GM12865 (cell line): Measurements from ENCODE around the gene XAGE5.
"Not testable (repeated sequence)": the region's sequence is repeated elsewhere in the genome, so short reads cannot be mapped to it uniquely, and the experiment has no call there.

Experiments
- DNase-seq: peaks from one replicate; pipeline ENCODE4 v3.0.0; 2010; ENCODE audit warnings: low read depth
- H3K4me3 ChIP-seq: 2 replicates; pipeline ENCODE4 v1.5.1; 2011; ENCODE audit warnings: mild to moderate bottlenecking, low read depth, low read length, control low read depth
- CTCF ChIP-seq: IDR thresholded peaks from 2 replicates; pipeline ENCODE4 v1.5.1; 2011; ENCODE audit warnings: low read length, control low read depth, low read depth, inconsistent platforms; ENCODE audit not compliant: insufficient read depth; ENCODE audit errors: missing control alignments

XAGE5 gene

DNA sequence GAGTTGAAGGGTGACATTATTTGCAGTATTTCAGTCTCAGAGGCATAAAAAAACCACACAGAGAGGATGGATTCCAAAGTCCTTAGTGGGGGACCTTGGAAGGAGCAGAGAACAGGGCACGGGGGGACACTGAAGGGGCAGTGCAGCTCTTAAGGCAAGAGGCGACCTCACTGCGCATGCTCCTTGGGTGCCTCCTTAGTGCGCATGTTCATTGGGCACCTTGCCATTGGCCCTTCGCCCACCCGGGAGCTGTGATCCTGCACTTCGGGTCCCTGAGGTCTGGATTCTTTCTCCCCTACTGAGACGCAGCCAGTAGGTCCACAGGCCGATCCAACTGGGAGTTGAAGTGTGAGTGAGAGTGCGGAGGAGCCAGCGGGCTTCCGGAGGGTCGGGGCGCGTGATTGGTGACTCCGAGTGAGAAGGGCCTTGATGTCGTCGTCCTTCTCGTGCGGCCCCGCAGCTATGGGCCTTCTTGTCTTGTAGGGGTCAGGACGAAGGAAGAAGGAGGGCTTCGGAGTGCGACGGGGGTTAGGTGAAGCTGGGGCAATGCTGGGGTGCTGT is at the start of gene XAGE5:
XAGE5 (plus strand) TSS at position 223 of the 561 bp plus-strand sequence. CDS start 1,280 bp downstream, outside the sequence.
- no peak for TF ChIP-seq CTCF
- no peak within 1 kb of the TSS for H3K4me3 ChIP-seq
- no peak for DNase-seq

DNA sequence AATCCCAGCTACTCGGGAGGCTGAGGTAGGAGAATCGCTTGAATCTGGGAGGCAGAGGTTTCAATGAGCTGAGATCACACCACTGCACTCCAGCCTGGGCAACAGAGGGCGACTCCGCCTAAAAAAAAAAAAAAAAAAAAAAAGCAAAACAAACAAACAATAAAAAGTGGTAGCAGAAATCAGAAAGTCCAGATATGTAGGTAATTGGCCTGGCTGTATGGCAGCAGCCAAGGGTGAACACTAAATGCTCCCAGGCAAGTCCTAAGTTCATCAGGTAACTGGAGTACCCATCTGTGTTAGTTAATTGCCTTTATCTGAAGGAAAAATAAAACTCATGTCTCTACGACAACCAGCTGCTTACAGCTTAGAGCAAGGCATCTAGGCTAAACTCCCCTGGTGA is 45.1 kb upstream of the XAGE5 start:
- H3K4me3 ChIP-seq, DNase-seq: not testable (repeated sequence)

DNA sequence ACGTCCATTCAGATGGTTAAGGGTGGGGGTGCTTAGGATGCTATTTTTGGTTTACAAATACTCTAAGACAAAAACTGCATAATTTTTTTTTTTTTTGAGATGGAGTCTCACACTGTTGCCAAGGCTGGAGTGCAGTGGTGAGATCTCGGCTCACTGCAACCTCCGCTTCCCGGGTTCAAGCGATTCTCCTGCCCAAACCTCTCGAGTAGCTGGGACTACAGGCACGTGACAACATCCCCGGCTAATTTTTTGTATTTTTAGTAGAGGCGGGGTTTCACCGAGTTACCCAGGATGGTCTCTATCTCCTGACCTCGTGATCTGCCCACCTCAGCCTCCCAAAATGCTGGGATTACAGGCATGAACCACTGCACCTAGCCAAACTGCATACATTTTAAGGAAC is 37.6 kb upstream of the XAGE5 start:
- not testable (repeated sequence) for H3K4me3 ChIP-seq, DNase-seq

- not testable (repeated sequence) for DNase-seq, H3K4me3 ChIP-seq
Observed at GRCh38 chrX:52797327-52797726, 13.8 kb upstream of the XAGE5 start, which contains the start of gene SPANXN5. SPANXN5 (minus strand) TSS chrX:52797427; CDS start chrX:52797348, 79 bp downstream.

GRCh38 chrX:52804876-52805275 is 6.2 kb upstream of the XAGE5 start:
- not testable (repeated sequence) for H3K4me3 ChIP-seq, DNase-seq

DNA sequence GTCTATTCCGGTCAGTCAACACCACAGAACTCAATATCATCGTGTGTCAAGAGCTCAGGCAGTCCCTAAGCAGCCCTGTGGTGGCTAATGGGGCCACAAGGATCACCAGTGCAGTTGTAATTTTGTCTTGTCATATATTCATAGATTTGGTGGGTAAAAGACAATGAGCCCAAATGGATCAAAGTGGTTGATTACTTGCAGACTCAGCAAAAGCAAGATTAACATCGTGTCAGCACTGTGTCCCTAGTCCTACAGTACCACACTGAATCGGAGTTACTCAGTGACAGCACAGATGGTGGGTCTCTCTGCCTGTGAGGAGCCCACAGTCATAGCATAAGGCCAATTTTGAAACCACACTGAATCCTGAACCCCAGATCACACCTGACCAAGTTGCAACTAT is 8.7 kb downstream of the XAGE5 start:
- DNase-seq, result no peak
- TF ChIP-seq CTCF, result no peak
- H3K4me3 ChIP-seq, result no peak overlapping the region

DNA sequence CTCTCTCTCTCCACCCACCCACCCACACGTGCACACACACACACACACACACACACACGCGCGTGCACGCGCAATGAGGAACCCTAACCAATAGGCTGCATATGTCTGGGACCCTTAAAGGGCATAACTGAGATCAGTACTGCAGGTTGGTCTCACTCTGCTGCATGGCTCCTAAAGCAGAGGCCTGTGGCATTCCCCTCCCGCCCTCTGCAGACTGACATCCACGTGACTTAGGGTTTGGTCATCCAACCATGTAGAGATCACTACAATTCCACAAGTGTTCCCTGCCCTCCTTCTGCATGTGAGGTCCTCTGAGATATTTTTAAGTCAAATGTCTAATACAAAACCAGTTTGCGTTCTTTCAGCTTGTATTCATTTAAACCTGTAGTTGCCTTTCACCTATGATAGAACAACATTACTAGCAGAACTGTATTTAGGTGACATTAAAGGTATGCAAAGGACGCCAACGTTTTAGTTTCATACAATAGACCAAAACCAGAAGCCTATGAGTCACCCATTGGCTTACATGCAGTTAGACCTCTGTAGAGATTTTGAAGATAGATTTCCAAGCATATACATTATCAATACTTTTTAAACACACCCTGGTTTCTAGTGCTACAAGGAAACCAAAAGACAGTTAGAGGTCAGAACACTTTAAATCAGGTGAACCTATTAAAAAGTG is 10.1 kb downstream of the XAGE5 start:
- no peak for DNase-seq
- no peak for TF ChIP-seq CTCF
- H3K4me3 ChIP-seq, result no peak overlapping the region

- DNase-seq, result no peak
- no peak for TF ChIP-seq CTCF
- H3K4me3 ChIP-seq, result no peak overlapping the region
Observed at GRCh38 chrX:52824608-52825007, 13.5 kb downstream of the XAGE5 start.

DNA sequence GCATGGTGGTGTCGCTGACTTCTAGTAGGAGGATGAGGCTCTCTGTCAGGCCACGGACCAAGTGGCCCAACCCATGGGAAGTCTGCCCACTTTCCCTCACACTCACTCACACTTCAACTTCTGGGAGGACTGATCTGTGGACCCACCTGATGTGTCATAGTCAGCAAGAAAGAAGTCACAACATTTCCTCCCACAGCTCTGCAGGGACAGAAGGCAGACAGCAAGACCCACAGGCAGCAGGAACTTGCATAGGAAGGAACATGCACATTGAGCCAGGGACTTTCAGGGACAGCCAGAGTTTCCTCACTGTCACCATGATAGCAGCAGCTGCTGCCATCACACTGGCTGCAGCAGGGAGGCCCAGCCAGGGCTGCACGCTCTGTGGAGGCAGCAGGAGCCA is 19.5 kb downstream of the XAGE5 start:
- no peak for DNase-seq
- no peak for TF ChIP-seq CTCF
- no peak overlapping the region for H3K4me3 ChIP-seq
